HCT116 (cell line): ENCODE measurements around the gene CPLX3. TPM values are rescaled to one million over a fixed set of nuclear protein-coding genes. Genes with fewer than 3 reads are reported as not detected.

Experiments
- ATAC-seq: fragments of 200-7000 bp; cut with Tn5 transposase; 2 replicates; pipeline ENCODE4 v1.9.1; 2020; ENCODE audit warnings: mild to moderate bottlenecking, moderate library complexity
- BruUV-seq: library from RNA; stranded (reverse); fragments of 400-500 nt; replicated peaks from 2 replicates; lab custom pipeline; 2021; lab: Mats Ljungman, UMichigan
- CTCF ChIA-PET: fragments of 300-600 bp; sonication (Branson Sonifier 250); formaldehyde crosslinking; loops from one replicate; lab custom pipeline; 2021; ENCODE audit warnings: antibody characterized with exemption; lab: Charles Lee
- POLR2A ChIA-PET: fragments of 300-600, 350-600 bp; sonication (Branson Sonifier 250); formaldehyde crosslinking; loops from one replicate; lab custom pipeline; 2021; ENCODE audit warnings: antibody characterized with exemption; lab: Charles Lee
- RAD21 ChIA-PET, 2 experiments: fragments of 300-600 bp; sonication (Branson Sonifier 250); formaldehyde crosslinking; loops; one replicate each; lab custom pipeline; 2023; ENCODE audit warnings: low total read pairs in 2 of 2; ENCODE audit not compliant: uncharacterized antibody in 2 of 2, unreplicated experiment in 2 of 2, low non-redundant PET in 1 of 2; lab: Charles Lee
- DNase-seq: peaks from one replicate; pipeline ENCODE4 v3.0.0-alpha.2; 2010; ENCODE audit warnings: low read depth, low spot score
- H2AFZ ChIP-seq: fragments of 200-600 bp; shearing (Covaris generic), sonication (generic); 2 replicates; pipeline ENCODE4 v1.6.1; 2017; ENCODE audit warnings: low read depth, mixed run types, mixed read lengths, antibody characterized with exemption, low read length; ENCODE audit not compliant: poor library complexity, severe bottlenecking
- H3K27ac ChIP-seq: 2 replicates; pipeline ENCODE4 v1.5.1; 2012; ENCODE audit warnings: low read depth, low read length
- H3K27me3 ChIP-seq: fragments of 200-600 bp; sonication (generic); 2 replicates; pipeline ENCODE4 v1.6.1; 2016; ENCODE audit warnings: mixed run types, low read length, mixed read lengths; ENCODE audit not compliant: insufficient read depth
- H3K36me3 ChIP-seq, 2 experiments: fragments of 200-500 bp in 1 of 2; fragments of 200-600 bp in 1 of 2; sonication (Bioruptor generic) in 1 of 2; sonication (generic) in 1 of 2; 2 replicates each; pipeline versions ENCODE4 v1.5.1 to v1.6.1; 2014 to 2016; ENCODE audit warnings: low read length in 2 of 2, inconsistent platforms in 1 of 2, mixed read lengths in 1 of 2, mixed run types in 1 of 2; ENCODE audit not compliant: insufficient read depth in 2 of 2, control insufficient read depth in 1 of 2
- H3K4me1 ChIP-seq, 2 experiments: fragments of 200-600 bp in 1 of 2; sonication (generic) in 1 of 2; 2 replicates each; pipeline versions ENCODE4 v1.5.1 to v1.6.1; 2012 to 2017; ENCODE audit warnings: low read length in 2 of 2, inconsistent platforms in 1 of 2, mild to moderate bottlenecking in 1 of 2, mixed read lengths in 1 of 2, mixed run types in 1 of 2, moderate library complexity in 1 of 2; ENCODE audit not compliant: insufficient read depth in 2 of 2, control insufficient read depth in 1 of 2
- H3K4me2 ChIP-seq: fragments of 200-600 bp; sonication (generic); 2 replicates; pipeline ENCODE4 v1.6.1; 2017; ENCODE audit warnings: mixed run types, low read length, mixed read lengths
- H3K4me3 ChIP-seq, 2 experiments: fragments of 200-600 bp in 1 of 2; sonication (generic) in 1 of 2; replicated peaks in 1 of 2; 2 replicates each; pipeline ENCODE4 v1.5.1; 2011 to 2016; ENCODE audit warnings: low read length in 2 of 2, control low read depth in 1 of 2, low read depth in 1 of 2, mild to moderate bottlenecking in 1 of 2, mixed read lengths in 1 of 2, mixed run types in 1 of 2
- H3K79me2 ChIP-seq: fragments of 200-600 bp; sonication (generic); 2 replicates; pipeline ENCODE4 v1.6.1; 2017; ENCODE audit warnings: mild to moderate bottlenecking, mixed run types, low read length, moderate library complexity, mixed read lengths; ENCODE audit not compliant: insufficient read depth
- H3K9ac ChIP-seq: fragments of 200-600 bp; sonication (generic); 2 replicates; pipeline ENCODE4 v1.6.1; 2016; ENCODE audit warnings: low read length, mixed read lengths
- H3K9me2 ChIP-seq: fragments of 200-600 bp; sonication (generic), shearing (Covaris generic); 2 replicates; pipeline ENCODE4 v1.6.1; 2017; ENCODE audit warnings: mixed run types, mild to moderate bottlenecking, moderate library complexity; ENCODE audit not compliant: insufficient read depth
- H3K9me3 ChIP-seq, 2 experiments: fragments of 200-500 bp in 1 of 2; fragments of 200-600 bp in 1 of 2; sonication (Bioruptor generic) in 1 of 2; sonication (generic) in 1 of 2; 2 replicates each; pipeline ENCODE4 v1.6.1; 2014 to 2017; ENCODE audit warnings: low read length in 2 of 2, mixed read lengths in 2 of 2, inconsistent platforms in 1 of 2, low read depth in 1 of 2, mild to moderate bottlenecking in 1 of 2, mixed run types in 1 of 2, moderate library complexity in 1 of 2; ENCODE audit not compliant: control insufficient read depth in 1 of 2, insufficient read depth in 1 of 2
- H4K20me1 ChIP-seq: fragments of 200-600 bp; sonication (generic), shearing (Covaris generic); 2 replicates; pipeline ENCODE4 v1.6.1; 2017; ENCODE audit warnings: mixed run types, mild to moderate bottlenecking, moderate library complexity; ENCODE audit not compliant: insufficient read depth
- CEBPB ChIP-seq: IDR thresholded peaks from 2 replicates; pipeline ENCODE4 v1.6.1; 2012; ENCODE audit warnings: low read depth
- EGR1 ChIP-seq: IDR thresholded peaks from 2 replicates; pipeline ENCODE4 v1.6.1; 2012; ENCODE audit warnings: low read depth
- EZH2 ChIP-seq: fragments of 200-600 bp; sonication (generic); IDR thresholded peaks from 2 replicates; pipeline ENCODE4 v1.6.1; 2017; ENCODE audit warnings: antibody characterized with exemption, mixed run types
- EZH2phosphoT487 ChIP-seq: fragments of 200-600 bp; IDR thresholded peaks from 2 replicates; pipeline ENCODE4 v1.6.1; 2018; ENCODE audit warnings: antibody characterized with exemption, borderline replicate concordance
- FOSL1 ChIP-seq: IDR thresholded peaks from 2 replicates; pipeline ENCODE4 v1.6.1; 2012; ENCODE audit warnings: low read depth
- JUND ChIP-seq: IDR thresholded peaks from 2 replicates; pipeline ENCODE4 v1.6.1; 2012
- MAX ChIP-seq: IDR thresholded peaks from 2 replicates; pipeline ENCODE4 v1.6.1; 2012
- POLR2A ChIP-seq: IDR thresholded peaks from 2 replicates; pipeline ENCODE4 v1.7.0; 2011; ENCODE audit warnings: borderline replicate concordance; ENCODE audit not compliant: insufficient read depth, insufficient read length; ENCODE audit errors: extremely low read depth
- POLR2AphosphoS5 ChIP-seq: IDR thresholded peaks from 2 replicates; pipeline ENCODE4 v1.6.1; 2011; ENCODE audit warnings: mild to moderate bottlenecking, low read depth, low read length, moderate library complexity
- SIN3A ChIP-seq: IDR thresholded peaks from 2 replicates; pipeline ENCODE4 v1.6.1; 2012; ENCODE audit warnings: low read depth
- TCF7L2 ChIP-seq: IDR thresholded peaks from 2 replicates; pipeline ENCODE4 v1.7.0; 2011; ENCODE audit warnings: borderline replicate concordance, inconsistent platforms; ENCODE audit not compliant: insufficient read depth, insufficient read length; ENCODE audit errors: extremely low read depth
- intact Hi-C: fragments of 100-400 bp; cut with micrococcal nuclease; formaldehyde crosslinking; loops from 2 replicates; pipeline ENCODE4 v1.10.0; 2022
- total RNA-seq: library from RNA; stranded (reverse); gene quantifications from one replicate; pipeline ENCODE4 v1.2.1, GENCODE V29; 2021; ENCODE audit not compliant: unreplicated experiment
- TF ChIP-seq, protein P1 (sequence below), 3 experiments: fragments of 200-600 bp in 1 of 3; sonication (generic) in 1 of 3; IDR thresholded peaks in 2 of 3; conservative IDR thresholded peaks in 1 of 3; 2 replicates each; pipeline ENCODE4 v1.5.1; 2012 to 2017; ENCODE audit warnings: low read depth in 2 of 3, low read length in 2 of 3, antibody characterized with exemption in 1 of 3, borderline replicate concordance in 1 of 3, control low read depth in 1 of 3, mild to moderate bottlenecking in 1 of 3, mixed read lengths in 1 of 3, mixed run types in 1 of 3, moderate library complexity in 1 of 3; ENCODE audit not compliant: insufficient read depth in 1 of 3

The CPLX3 gene
- total RNA-seq, 1 experiment from 2014 or later = not detected

DNA sequence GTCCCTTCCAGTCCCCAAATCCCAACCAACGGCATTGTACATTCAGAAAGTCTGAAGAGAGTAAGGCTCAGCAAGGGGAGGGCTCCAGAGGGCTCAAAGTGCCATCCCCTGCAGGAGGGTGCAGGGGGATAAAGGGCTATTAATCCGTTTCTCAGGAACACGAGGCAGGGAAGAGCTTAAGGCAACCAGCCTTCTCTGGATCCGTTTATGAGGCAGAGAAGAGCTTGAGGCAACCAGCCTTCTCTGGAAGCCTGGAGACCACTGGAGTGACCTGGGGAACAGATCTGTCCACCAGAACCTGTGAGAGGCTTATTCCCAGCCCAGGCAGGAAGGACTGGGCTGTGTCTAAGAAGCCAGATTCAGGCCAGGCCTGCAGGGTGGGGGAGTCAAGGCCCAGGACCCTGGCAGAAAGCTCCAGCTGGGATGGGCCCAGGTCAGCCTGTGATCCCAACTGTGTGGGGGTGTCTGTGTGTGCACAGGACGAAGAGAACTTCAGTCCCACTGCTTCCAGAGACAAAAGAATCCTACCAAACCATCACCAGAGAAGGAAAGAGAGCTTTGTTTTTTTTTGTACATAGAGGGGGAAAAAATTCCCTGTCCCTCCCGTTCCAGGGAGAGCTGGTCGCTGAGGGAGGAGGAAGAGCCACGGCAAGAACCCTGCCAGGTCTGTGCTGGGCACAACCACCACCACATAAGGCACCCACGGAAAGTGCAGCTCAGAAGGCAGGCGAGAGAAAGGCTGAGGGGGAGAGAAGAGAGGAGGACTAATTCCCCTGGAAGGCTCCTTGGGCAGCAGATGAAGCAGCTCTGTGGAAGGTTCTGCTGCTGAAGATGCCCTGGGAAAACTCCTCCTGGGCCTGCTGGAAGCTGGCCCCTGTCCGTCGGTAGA, 18.1 kb downstream of the CPLX3 start:
- Histone ChIP-seq H4K20me1 (no peaks in the 10 kb centered on the region), H3K4me1 (peaks cover 9 to 21% of the 10 kb centered on the region in 2 experiments; a peak in 3 of 4 replicates), H3K4me3 (no peak overlapping the region), H3K9me2 (no peaks in the 10 kb centered on the region), H3K27me3 (no peaks in the 10 kb centered on the region), H3K4me2 (no peak overlapping the region), H2AFZ (no peak overlapping the region), H3K36me3 (peaks cover 18 to 26% of the 10 kb centered on the region in 2 experiments; a peak in 3 of 4 replicates), H3K79me2 (peaks cover 6% of the 10 kb centered on the region; the same call in 1 of the 2 replicates), H3K9ac (peak overlapping the region; percentile 88; the same call in 1 of the 2 replicates), H3K27ac (0 out of 2 replicates have a peak overlapping the region, but pooled peaks have one; percentile 93), H3K9me3 (no peaks in the 10 kb centered on the region)
- ATAC-seq (no peak), DNase-seq (no peak)
- POLR2A ChIA-PET = interaction anchor here (1.0 kb wide), 1 partner anchor 11 kb away, joined by 3 read pairs; no protein-coding TSS in a partner anchor
- BruUV-seq = no TSS peak
- intact Hi-C loops = no loop called here
- CTCF ChIA-PET = interaction anchor here (0.6 to 1.6 kb wide), 2 partner anchors 12 to 57 kb away, joined by 3 to 5 read pairs; no protein-coding TSS in a partner anchor
- RAD21 ChIA-PET = interaction anchor here in 1 of 2 experiments (0.6 kb wide), 1 partner anchor 19 kb away, joined by 3 read pairs; no protein-coding TSS in a partner anchor
- TF ChIP-seq MAX (no peak), POLR2AphosphoS5 (no peak), EGR1 (no peak), JUND (no peak), FOSL1 (no peak), POLR2A (no peak), EZH2 (no peak), TCF7L2 (no peak), CEBPB (no peak), SIN3A (no peak), EZH2phosphoT487 (no peak)
- TF ChIP-seq, protein P1, sequence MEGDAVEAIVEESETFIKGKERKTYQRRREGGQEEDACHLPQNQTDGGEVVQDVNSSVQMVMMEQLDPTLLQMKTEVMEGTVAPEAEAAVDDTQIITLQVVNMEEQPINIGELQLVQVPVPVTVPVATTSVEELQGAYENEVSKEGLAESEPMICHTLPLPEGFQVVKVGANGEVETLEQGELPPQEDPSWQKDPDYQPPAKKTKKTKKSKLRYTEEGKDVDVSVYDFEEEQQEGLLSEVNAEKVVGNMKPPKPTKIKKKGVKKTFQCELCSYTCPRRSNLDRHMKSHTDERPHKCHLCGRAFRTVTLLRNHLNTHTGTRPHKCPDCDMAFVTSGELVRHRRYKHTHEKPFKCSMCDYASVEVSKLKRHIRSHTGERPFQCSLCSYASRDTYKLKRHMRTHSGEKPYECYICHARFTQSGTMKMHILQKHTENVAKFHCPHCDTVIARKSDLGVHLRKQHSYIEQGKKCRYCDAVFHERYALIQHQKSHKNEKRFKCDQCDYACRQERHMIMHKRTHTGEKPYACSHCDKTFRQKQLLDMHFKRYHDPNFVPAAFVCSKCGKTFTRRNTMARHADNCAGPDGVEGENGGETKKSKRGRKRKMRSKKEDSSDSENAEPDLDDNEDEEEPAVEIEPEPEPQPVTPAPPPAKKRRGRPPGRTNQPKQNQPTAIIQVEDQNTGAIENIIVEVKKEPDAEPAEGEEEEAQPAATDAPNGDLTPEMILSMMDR (IDR thresholded peaks at IDR 0.05 in 2 of 3, conservative IDR thresholded peaks at IDR 0.05 in 1 of 3; ENCODE audit: borderline replicate concordance in 1 of 3, insufficient read depth in 1 of 3, low read depth in 2 of 3, low read length in 2 of 3) = no peak
